ENCODE data around the gene NTSR1. TPM values are rescaled to one million over a fixed set of nuclear protein-coding genes. Genes with fewer than 3 reads are reported as not detected.

NTSR1 gene
- total RNA-seq, 4 donors from 2014 or later, result 0.04 to 0.13 TPM; not detected in 2

DNA sequence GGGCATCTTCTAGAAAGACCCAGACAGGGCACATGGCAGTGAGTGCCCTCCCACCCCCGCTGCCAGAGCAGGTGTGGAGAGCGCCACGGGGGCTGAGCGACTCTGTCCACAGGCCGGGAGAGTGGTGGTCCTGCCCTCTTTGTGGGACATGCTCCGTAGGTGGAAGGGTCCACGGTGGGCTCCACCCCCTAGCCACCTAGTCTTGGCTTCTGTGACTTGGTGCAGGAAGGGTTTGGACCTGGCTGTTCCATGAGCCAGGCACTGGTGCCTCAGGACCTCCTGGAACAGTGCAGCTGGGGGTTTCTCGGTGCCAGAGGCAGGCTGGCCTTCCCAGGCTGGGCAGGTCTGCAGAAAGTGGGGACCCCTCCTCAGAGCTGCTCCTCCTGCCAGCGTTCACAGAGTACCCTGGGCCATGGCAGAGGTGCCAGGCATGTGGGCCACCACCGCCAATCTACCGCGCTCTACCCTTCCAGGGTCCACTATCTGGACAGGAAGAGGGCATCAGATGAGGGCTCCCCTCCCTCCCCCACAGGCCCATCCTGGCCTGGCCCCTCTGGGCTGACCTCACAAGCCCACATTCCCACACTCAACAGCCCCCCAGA, 43.4 kb upstream of the NTSR1 start:
- Histone ChIP-seq H3K9me3 (no peaks in the 10 kb centered on the region), H3K4me1 (peaks cover 0 to 3% of the 10 kb centered on the region in 2 donors), H3K27ac (peak overlapping the region in 1 of 4 donors; percentile 21), H3K36me3 (peaks cover 0 to 11% of the 10 kb centered on the region in 2 donors), H3K27me3 (no peaks in the 10 kb centered on the region), H3K4me3 (no peak overlapping the region)
- intact Hi-C loops (cut with DNase I; ENCODE audit: low total_unique reads), result no loop called here
- in situ Hi-C loops (cut with MboI; ENCODE audit: low sequenced_read_pairs in 4 of 4), result loop anchor here in 3 of 4 donors (5.0 to 25.0 kb wide), 2 partner anchors 122 to 142 kb away; partner anchors contain the start of gene MRGBP (in 1 of the 3)
- TF ChIP-seq, protein P1, sequence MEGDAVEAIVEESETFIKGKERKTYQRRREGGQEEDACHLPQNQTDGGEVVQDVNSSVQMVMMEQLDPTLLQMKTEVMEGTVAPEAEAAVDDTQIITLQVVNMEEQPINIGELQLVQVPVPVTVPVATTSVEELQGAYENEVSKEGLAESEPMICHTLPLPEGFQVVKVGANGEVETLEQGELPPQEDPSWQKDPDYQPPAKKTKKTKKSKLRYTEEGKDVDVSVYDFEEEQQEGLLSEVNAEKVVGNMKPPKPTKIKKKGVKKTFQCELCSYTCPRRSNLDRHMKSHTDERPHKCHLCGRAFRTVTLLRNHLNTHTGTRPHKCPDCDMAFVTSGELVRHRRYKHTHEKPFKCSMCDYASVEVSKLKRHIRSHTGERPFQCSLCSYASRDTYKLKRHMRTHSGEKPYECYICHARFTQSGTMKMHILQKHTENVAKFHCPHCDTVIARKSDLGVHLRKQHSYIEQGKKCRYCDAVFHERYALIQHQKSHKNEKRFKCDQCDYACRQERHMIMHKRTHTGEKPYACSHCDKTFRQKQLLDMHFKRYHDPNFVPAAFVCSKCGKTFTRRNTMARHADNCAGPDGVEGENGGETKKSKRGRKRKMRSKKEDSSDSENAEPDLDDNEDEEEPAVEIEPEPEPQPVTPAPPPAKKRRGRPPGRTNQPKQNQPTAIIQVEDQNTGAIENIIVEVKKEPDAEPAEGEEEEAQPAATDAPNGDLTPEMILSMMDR (IDR thresholded peaks at IDR 0.05 in 4 of 5, conservative IDR thresholded peaks at IDR 0.05 in 1 of 5), result no peak
- TF ChIP-seq POLR2A (IDR thresholded peaks at IDR 0.05), result no peak
- DNase-seq, result no peak
- no peak for ATAC-seq

DNA sequence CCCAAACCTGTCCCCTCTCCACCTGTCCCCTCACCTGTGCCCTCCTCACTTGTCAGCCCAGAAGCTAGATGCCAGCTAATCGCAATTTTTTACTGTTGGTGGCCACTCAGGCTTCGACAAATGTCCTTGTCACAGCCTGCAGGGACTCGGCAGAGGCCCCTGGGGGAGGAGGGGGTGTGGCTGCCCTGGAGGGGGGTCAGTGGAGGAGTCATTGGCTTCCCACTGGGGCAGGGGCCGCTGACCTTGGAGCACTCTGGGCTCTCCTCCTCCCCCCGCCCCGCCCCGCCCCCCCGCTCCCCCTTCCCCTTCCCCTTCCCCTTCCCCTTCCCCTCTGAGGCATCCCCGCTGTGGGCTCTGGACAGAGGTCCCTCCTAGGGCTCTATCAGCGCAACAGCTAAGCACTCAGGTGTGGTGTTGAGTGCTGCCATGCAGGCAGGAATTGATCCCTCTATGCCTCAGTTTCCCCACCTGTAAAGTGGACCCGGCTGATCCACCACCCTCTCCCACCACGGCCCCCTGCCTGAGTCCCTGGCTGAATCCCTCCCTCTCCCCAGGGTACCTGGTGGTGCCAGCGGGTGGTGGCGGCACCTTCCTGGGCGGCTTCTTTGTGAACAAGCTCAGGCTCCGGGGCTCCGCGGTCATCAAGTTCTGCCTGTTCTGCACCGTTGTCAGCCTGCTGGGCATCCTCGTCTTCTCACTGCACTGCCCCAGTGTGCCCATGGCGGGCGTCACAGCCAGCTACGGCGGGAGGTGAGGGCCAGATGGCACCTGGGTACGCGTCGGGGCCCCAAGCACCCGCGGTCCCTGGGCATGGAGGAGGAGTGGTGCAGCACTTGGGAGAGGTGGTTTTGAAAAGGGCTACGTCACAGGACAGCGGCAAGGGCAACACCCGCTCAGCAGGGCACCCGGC, 42.6 kb upstream of the NTSR1 start:
- H3K27me3 ChIP-seq, result no peaks in the 10 kb centered on the region
- no peak for TF ChIP-seq POLR2A (IDR thresholded peaks at IDR 0.05)
- TF ChIP-seq, protein P1 (IDR thresholded peaks at IDR 0.05 in 4 of 5, conservative IDR thresholded peaks at IDR 0.05 in 1 of 5), result no peak
- no peak overlapping the region for H3K4me3 ChIP-seq
- in situ Hi-C loops (cut with MboI; ENCODE audit: low sequenced_read_pairs in 4 of 4), result loop anchor here in 3 of 4 donors (5.0 to 25.0 kb wide), 2 partner anchors 121 to 141 kb away; partner anchors contain the start of gene MRGBP (in 1 of the 3)
- DNase-seq (no peak), ATAC-seq (no peak)
- intact Hi-C loops (cut with DNase I; ENCODE audit: low total_unique reads), result no loop called here
- no peaks in the 10 kb centered on the region for H3K9me3 ChIP-seq
- peaks cover 0 to 3% of the 10 kb centered on the region in 2 donors for H3K4me1 ChIP-seq
- peaks cover 0 to 9% of the 10 kb centered on the region in 2 donors for H3K36me3 ChIP-seq
- peak overlapping the region in 1 of 4 donors; percentile 13 for H3K27ac ChIP-seq

DNA sequence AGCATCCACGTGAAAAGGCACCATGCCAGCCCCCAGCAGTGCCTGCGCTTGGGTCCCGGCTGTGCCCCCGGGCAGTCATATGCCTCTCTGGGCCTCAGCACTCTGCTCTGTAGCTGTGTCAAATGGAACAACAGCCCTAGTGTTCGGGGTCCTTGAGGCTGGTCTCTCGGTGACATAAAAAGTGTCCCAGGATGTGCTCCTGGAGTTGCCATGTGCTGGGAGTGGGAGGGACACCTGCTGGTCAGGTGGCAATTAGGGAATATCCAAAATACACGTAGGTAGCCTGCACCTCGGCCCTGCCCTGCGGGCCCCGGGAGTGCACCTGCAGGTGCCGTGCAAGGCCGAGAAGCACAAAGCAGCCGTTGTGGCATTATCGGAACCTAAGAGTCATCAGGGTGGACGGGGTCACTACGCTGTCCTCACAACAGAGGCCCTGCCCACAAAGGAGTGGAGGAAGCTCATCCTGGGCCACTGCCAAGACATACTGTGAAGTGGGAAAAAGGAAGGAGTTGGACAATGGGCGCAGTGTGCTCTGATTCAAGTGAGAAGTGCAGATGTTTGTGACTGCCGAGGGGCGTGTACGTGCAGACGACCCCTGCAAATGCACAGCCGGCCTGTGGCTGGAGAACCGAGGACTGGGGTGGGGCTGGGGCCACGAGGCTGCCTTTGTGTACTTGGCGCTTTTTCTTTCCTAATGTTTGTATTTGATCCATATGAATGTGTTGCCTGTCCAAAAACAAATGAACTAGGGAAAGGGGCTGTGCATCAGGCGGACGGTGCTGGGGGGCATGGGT, 41.7 kb upstream of the NTSR1 start:
- no peak for ATAC-seq
- Histone ChIP-seq H3K27me3 (no peaks in the 10 kb centered on the region), H3K27ac (peak overlapping the region in 1 of 4 donors; percentile 13), H3K4me3 (no peak overlapping the region), H3K4me1 (peaks cover 0 to 3% of the 10 kb centered on the region in 2 donors), H3K9me3 (no peaks in the 10 kb centered on the region), H3K36me3 (peaks cover 0 to under 1% of the 10 kb centered on the region in 2 donors)
- no peak for TF ChIP-seq POLR2A (IDR thresholded peaks at IDR 0.05)
- TF ChIP-seq, protein P1 (IDR thresholded peaks at IDR 0.05 in 4 of 5, conservative IDR thresholded peaks at IDR 0.05 in 1 of 5), result no peak
- intact Hi-C loops (cut with DNase I; ENCODE audit: low total_unique reads), result no loop called here
- in situ Hi-C loops (cut with MboI; ENCODE audit: low sequenced_read_pairs in 4 of 4), result loop anchor here in 3 of 4 donors (5.0 to 25.0 kb wide), 2 partner anchors 120 to 140 kb away; partner anchors contain the start of gene MRGBP (in 1 of the 3)
- DNase-seq, result peak; percentile 48
